ENCODE measurements around the gene DAB2IP. TPM values are rescaled to one million over a fixed set of nuclear protein-coding genes. Genes with fewer than 3 reads are reported as not detected.

DAB2IP gene
- total RNA-seq, 1 experiment from 2014 or later = 17.0 TPM

DNA sequence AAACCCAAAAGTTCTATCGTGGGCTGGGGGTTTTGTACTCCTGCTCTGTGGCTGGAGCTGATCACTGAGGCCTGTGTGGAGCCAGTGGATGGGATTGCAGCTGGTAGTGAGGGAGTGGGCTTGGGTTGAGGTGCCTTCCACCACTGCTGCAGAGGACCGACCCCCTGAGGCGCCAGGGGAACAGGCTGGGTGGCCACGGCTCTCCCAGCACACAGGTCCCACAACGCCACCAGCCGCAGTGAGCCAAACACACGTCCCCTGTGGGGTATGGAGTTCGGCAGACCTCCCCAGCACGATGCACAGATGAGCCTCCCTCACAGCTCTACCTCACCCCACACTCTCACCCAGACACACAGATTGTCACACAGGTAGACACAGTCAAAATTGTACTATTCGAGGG lies 109.1 kb downstream of the DAB2IP start:
- no peak overlapping the region for H3K4me3 Mint-ChIP-seq (ENCODE audit: unreplicated experiment)
- H3K27ac Mint-ChIP-seq (ENCODE audit: low read depth, unreplicated experiment) = no peak overlapping the region
- no peak for DNase-seq (ENCODE audit: unreplicated experiment)
- no peaks in the 10 kb centered on the region for H3K9me3 Mint-ChIP-seq (ENCODE audit: unreplicated experiment)
- CTCF ChIA-PET = no interaction called here
- TF ChIP-seq, protein P1, sequence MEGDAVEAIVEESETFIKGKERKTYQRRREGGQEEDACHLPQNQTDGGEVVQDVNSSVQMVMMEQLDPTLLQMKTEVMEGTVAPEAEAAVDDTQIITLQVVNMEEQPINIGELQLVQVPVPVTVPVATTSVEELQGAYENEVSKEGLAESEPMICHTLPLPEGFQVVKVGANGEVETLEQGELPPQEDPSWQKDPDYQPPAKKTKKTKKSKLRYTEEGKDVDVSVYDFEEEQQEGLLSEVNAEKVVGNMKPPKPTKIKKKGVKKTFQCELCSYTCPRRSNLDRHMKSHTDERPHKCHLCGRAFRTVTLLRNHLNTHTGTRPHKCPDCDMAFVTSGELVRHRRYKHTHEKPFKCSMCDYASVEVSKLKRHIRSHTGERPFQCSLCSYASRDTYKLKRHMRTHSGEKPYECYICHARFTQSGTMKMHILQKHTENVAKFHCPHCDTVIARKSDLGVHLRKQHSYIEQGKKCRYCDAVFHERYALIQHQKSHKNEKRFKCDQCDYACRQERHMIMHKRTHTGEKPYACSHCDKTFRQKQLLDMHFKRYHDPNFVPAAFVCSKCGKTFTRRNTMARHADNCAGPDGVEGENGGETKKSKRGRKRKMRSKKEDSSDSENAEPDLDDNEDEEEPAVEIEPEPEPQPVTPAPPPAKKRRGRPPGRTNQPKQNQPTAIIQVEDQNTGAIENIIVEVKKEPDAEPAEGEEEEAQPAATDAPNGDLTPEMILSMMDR (IDR thresholded peaks at IDR 0.05; ENCODE audit: unreplicated experiment) = no peak
- POLR2A ChIA-PET = no interaction called here
- peaks cover 6% of the 10 kb centered on the region for H3K4me1 Mint-ChIP-seq (ENCODE audit: insufficient read depth, unreplicated experiment)
- no TSS peak for BruUV-seq (replicated peaks)
- intact Hi-C loops (cut with micrococcal nuclease) = no loop called here
- H3K36me3 Mint-ChIP-seq (ENCODE audit: insufficient read depth, unreplicated experiment) = peaks cover 9% of the 10 kb centered on the region
- no peaks in the 10 kb centered on the region for H3K27me3 Mint-ChIP-seq (ENCODE audit: insufficient read depth, unreplicated experiment)

DNA sequence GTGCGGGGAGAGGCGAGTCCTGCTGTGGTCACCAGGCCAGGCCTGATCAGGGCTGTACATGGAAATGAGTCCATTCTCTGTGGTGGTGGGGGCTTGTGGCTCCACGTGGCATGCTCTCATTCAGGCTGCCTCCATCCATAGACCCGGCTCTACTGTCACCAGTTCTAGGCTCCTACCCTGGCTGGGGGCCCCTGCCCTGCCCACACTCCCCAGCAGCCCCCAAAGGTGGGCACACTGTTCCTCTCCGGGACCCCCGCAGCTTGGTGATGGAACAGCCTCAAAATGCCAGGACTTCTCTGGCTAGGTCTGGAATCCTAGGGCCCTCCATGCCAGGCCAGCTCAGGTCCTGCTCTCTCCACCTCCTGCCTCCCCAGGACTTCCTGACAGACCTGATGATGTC lies 111.7 kb downstream of the DAB2IP start:
- CTCF ChIA-PET = interaction anchor here (0.6 to 0.8 kb wide), 2 partner anchors 14 to 371 kb away, joined by 3 read pairs; no protein-coding TSS in a partner anchor
- intact Hi-C loops (cut with micrococcal nuclease) = no loop called here
- H3K27me3 Mint-ChIP-seq (ENCODE audit: insufficient read depth, unreplicated experiment) = no peaks in the 10 kb centered on the region
- BruUV-seq (replicated peaks) = no TSS peak
- no peak overlapping the region for H3K27ac Mint-ChIP-seq (ENCODE audit: low read depth, unreplicated experiment)
- H3K36me3 Mint-ChIP-seq (ENCODE audit: insufficient read depth, unreplicated experiment) = peaks cover 16% of the 10 kb centered on the region
- POLR2A ChIA-PET = no interaction called here
- peaks cover 6% of the 10 kb centered on the region for H3K4me1 Mint-ChIP-seq (ENCODE audit: insufficient read depth, unreplicated experiment)
- H3K9me3 Mint-ChIP-seq (ENCODE audit: unreplicated experiment) = no peaks in the 10 kb centered on the region
- no peak for DNase-seq (ENCODE audit: unreplicated experiment)
- TF ChIP-seq, protein P1 (IDR thresholded peaks at IDR 0.05; ENCODE audit: unreplicated experiment) = no peak
- H3K4me3 Mint-ChIP-seq (ENCODE audit: unreplicated experiment) = no peak overlapping the region

DNA sequence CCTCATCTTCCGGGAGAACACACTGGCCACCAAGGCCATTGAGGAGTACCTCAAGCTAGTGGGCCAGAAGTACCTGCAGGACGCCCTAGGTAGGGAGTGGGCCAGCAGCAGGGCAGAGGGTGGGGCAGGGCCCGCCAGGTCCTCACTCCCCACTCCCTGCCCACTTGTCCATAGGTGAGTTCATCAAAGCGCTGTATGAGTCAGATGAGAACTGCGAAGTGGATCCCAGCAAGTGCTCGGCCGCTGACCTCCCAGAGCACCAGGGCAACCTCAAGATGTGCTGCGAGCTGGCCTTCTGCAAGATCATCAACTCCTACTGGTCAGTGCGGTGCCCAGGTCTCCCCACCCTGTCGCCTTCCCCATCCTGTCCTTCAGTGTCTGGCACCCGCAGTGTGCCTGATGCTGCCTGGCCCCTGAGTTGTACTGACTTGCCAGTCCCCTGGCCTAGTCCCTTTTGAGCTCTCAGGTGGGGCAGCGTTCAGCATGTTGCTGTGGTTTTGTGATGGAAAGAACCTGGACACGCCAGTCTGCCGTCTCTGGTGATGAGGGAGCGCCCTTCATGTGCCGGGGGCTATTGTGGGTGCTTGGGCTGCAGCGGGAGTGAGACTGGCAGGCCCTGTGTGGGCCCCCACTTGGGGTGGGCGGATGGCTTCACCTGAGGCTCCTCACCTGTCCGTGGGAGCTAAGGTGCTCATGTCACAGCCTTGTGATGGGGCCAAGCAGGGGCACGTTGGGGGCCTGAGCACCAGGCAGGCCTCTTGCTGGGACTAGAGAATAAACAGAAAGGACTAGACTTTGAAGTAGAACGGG lies 112.3 kb downstream of the DAB2IP start:
- TF ChIP-seq, protein P1 (IDR thresholded peaks at IDR 0.05; ENCODE audit: unreplicated experiment) = no peak
- Mint-ChIP-seq H3K4me1 (ENCODE audit: insufficient read depth, unreplicated experiment) (peaks cover 6% of the 10 kb centered on the region), H3K9me3 (ENCODE audit: unreplicated experiment) (no peaks in the 10 kb centered on the region), H3K27ac (ENCODE audit: low read depth, unreplicated experiment) (no peak overlapping the region), H3K27me3 (ENCODE audit: insufficient read depth, unreplicated experiment) (no peaks in the 10 kb centered on the region), H3K4me3 (ENCODE audit: unreplicated experiment) (no peak overlapping the region), H3K36me3 (ENCODE audit: insufficient read depth, unreplicated experiment) (peaks cover 16% of the 10 kb centered on the region)
- intact Hi-C loops (cut with micrococcal nuclease) = no loop called here
- POLR2A ChIA-PET = no interaction called here
- BruUV-seq (replicated peaks) = no TSS peak
- no peak for DNase-seq (ENCODE audit: unreplicated experiment)
- CTCF ChIA-PET = interaction anchor here (0.6 to 0.8 kb wide), 2 partner anchors 14 to 370 kb away, joined by 3 read pairs; no protein-coding TSS in a partner anchor

DNA sequence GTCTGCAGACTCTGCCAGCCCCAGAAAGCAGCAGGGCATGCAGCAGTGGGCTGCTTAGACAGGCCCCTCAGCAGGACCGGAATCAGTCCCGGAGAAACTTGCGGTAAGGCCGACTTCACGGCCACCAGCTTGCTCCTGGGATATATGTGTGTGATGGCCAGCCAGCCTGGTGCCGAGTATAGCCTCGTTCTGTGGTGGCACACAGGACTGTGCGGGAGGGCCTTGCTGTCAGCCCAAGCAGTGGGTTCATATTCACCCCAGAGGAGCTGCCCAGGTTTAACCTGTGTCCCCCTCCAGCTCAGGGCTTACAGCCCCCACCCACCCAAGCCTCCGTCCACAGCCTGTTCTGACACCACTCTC lies 112.9 kb downstream of the DAB2IP start:
- ChIA-PET CTCF (interaction anchor here (1.2 kb wide), 1 partner anchor 14 kb away, joined by 3 read pairs; no protein-coding TSS in a partner anchor), POLR2A (no interaction called here)
- Mint-ChIP-seq H3K27me3 (ENCODE audit: insufficient read depth, unreplicated experiment) (no peaks in the 10 kb centered on the region), H3K27ac (ENCODE audit: low read depth, unreplicated experiment) (no peak overlapping the region), H3K4me3 (ENCODE audit: unreplicated experiment) (no peak overlapping the region), H3K4me1 (ENCODE audit: insufficient read depth, unreplicated experiment) (peaks cover 6% of the 10 kb centered on the region), H3K9me3 (ENCODE audit: unreplicated experiment) (no peaks in the 10 kb centered on the region), H3K36me3 (ENCODE audit: insufficient read depth, unreplicated experiment) (peaks cover 16% of the 10 kb centered on the region)
- intact Hi-C loops (cut with micrococcal nuclease) = no loop called here
- TF ChIP-seq, protein P1 (IDR thresholded peaks at IDR 0.05; ENCODE audit: unreplicated experiment) = no peak
- no peak for DNase-seq (ENCODE audit: unreplicated experiment)
- no TSS peak for BruUV-seq (replicated peaks)
